Testis (tissue), 3 donors: ENCODE measurements around the gene ZNF774. TPM values are rescaled to one million over a fixed set of nuclear protein-coding genes. Genes with fewer than 3 reads are reported as not detected.
"Not testable (repeated sequence)": the region's sequence is repeated elsewhere in the genome, so short reads cannot be mapped to it uniquely, and the experiment has no call there.

ENCODE experiments used
- DNase-seq: peaks from one replicate; pipeline ENCODE4 v3.0.0-alpha.2; 2019
- H3K27ac ChIP-seq, 2 donors: fragments of 200-600 bp; sonication (generic); one replicate each; pipeline ENCODE4 v1.5.1; 2019
- H3K27me3 ChIP-seq: fragments of 200-600 bp; sonication (generic); one replicate; pipeline ENCODE4 v1.5.1; 2019
- H3K36me3 ChIP-seq: fragments of 200-600 bp; sonication (generic); one replicate; pipeline ENCODE4 v1.5.1; 2017; ENCODE audit warnings: low read depth; ENCODE audit errors: missing control alignments
- H3K4me1 ChIP-seq: fragments of 200-600 bp; sonication (generic); one replicate; pipeline ENCODE4 v1.5.1; 2019
- H3K4me3 ChIP-seq, 2 donors: fragments of 200-600 bp; sonication (generic); one replicate each; pipeline ENCODE4 v1.5.1; 2017 to 2019
- H3K9me3 ChIP-seq: fragments of 200-600 bp; sonication (generic); one replicate; pipeline ENCODE4 v1.5.1; 2017
- POLR2A ChIP-seq: fragments of 450-650 bp; IDR thresholded peaks from one replicate; pipeline ENCODE4 v1.6.1; 2017; ENCODE audit warnings: antibody characterized with exemption, mild to moderate bottlenecking, moderate library complexity
- WGBS, 2 donors: methylation state at CpG; one replicate each; pipeline ENCODE4 v1.1.5; 2018; 5-methylcytosine and 5-hydroxymethylcytosine counted together
- intact Hi-C: fragments of 100-400 bp; cut with DNase I; formaldehyde crosslinking; loops from one replicate; pipeline ENCODE4 v1.15.1; 2023; ENCODE audit warnings: low total_unique reads
- polyA plus RNA-seq: library from polyadenylated mRNA; stranded (reverse); fragments of 350-450 nt; fragmentation: Illumina TruSeq; extraction: RNeasy Lipid Tissue Mini Kit (QIAGEN cat#74804); gene quantifications from one replicate; pipeline ENCODE4 v1.2.3, GENCODE V29; 2014; ENCODE audit warnings: low read depth, low replicate concordance; ENCODE audit not compliant: insufficient read depth
- total RNA-seq, 2 donors: library from RNA; depleted of rRNA; stranded (reverse); fragments of >200 nt; gene quantifications; one replicate each; pipeline ENCODE4 v1.2.3, GENCODE V29; 2016
- TF ChIP-seq, protein P1 (sequence below), 3 experiments: fragments of 450-650 bp in 2 of 3; fragments of 200-600 bp in 1 of 3; sonication (generic) in 1 of 3; IDR thresholded peaks; one replicate each; pipeline ENCODE4 v1.5.1; 2016 to 2019; ENCODE audit warnings: antibody characterized with exemption in 3 of 3, mild to moderate bottlenecking in 2 of 3, moderate library complexity in 1 of 3

The ZNF774 gene
- total and polyA plus RNA-seq, 3 donors from 2014 or later, result 2.5 to 8.7 (median 5.6) TPM

- intact Hi-C loops, result no loop called here
- no peak for TF ChIP-seq POLR2A
- TF ChIP-seq, protein P1, sequence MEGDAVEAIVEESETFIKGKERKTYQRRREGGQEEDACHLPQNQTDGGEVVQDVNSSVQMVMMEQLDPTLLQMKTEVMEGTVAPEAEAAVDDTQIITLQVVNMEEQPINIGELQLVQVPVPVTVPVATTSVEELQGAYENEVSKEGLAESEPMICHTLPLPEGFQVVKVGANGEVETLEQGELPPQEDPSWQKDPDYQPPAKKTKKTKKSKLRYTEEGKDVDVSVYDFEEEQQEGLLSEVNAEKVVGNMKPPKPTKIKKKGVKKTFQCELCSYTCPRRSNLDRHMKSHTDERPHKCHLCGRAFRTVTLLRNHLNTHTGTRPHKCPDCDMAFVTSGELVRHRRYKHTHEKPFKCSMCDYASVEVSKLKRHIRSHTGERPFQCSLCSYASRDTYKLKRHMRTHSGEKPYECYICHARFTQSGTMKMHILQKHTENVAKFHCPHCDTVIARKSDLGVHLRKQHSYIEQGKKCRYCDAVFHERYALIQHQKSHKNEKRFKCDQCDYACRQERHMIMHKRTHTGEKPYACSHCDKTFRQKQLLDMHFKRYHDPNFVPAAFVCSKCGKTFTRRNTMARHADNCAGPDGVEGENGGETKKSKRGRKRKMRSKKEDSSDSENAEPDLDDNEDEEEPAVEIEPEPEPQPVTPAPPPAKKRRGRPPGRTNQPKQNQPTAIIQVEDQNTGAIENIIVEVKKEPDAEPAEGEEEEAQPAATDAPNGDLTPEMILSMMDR (IDR thresholded peaks at IDR 0.05), result no peak
- no peaks in the 10 kb centered on the region for H3K27me3 ChIP-seq
- no peaks in the 10 kb centered on the region for H3K4me1 ChIP-seq
- no peaks in the 10 kb centered on the region for H3K36me3 ChIP-seq
- no peaks in the 10 kb centered on the region for H3K9me3 ChIP-seq
- no peak overlapping the region for H3K27ac ChIP-seq
- WGBS, 2 donors, result 78 to 84% methylated on average over 6 of the region's 6 CpGs
- H3K4me3 ChIP-seq, result no peak overlapping the region
- no peak for DNase-seq
These were observed 11.7 kb upstream of the ZNF774 start for GRCh38 chr15:90340345-90340744.

DNA sequence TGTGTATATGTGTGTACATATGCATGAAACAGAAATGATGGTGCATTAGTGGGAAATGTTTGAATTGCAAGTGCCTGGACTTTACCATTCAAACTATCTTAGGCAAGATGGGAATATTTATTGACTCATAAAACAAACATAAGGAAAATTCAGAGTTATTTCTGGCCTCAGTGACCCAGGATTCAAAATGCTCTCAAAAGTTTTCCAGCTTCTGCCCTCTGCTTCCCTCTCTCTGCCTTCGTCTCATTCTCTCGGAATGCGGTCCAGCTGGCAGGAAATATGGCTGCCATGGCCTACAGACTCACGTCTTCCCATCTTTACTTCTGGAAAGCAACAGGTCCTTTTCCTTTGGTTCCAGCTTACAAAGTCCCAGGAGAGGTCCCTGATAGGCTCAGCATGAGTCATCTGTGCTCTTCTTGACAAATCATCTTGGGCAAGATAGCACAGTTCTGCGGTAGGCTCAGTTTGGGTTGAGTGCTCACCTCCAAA lies 8.7 kb upstream of the ZNF774 start:
- intact Hi-C loops, result no loop called here
- 77 to 84% methylated on average over 5 of the region's 5 CpGs for WGBS, 2 donors
- H3K4me3 ChIP-seq, result no peak overlapping the region
- no peak overlapping the region for H3K27ac ChIP-seq
- TF ChIP-seq POLR2A, result no peak
- TF ChIP-seq, protein P1 (IDR thresholded peaks at IDR 0.05), result no peak
- H3K36me3 ChIP-seq, result no peaks in the 10 kb centered on the region
- no peak for DNase-seq
- H3K9me3 ChIP-seq, result no peaks in the 10 kb centered on the region
- no peaks in the 10 kb centered on the region for H3K4me1 ChIP-seq
- no peaks in the 10 kb centered on the region for H3K27me3 ChIP-seq

DNA sequence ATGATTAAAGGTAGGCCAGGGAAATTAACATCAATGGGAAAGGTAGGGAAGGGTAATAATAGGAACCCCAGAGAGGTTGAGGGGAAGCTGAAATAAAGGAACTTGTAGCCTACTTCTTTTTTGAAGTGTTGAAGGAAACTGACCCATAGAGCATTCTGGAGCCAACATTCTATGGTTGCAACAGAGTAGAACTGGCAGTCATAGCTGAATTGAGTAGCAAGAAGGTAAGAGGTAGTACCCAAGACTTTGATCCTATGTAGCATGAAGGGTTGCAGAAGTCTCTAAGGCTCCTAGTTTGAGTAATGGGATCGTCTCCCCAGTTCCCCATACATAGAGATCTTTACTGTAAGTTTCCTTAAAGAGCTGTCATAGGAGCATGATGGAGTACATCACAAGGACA lies 7.4 kb upstream of the ZNF774 start:
- intact Hi-C loops, result no loop called here
- 90 to 95% methylated on average over 1 of the region's 1 CpG for whole genome bisulfite sequencing, 2 donors
- TF ChIP-seq POLR2A, result no peak
- TF ChIP-seq, protein P1 (IDR thresholded peaks at IDR 0.05), result no peak

DNA sequence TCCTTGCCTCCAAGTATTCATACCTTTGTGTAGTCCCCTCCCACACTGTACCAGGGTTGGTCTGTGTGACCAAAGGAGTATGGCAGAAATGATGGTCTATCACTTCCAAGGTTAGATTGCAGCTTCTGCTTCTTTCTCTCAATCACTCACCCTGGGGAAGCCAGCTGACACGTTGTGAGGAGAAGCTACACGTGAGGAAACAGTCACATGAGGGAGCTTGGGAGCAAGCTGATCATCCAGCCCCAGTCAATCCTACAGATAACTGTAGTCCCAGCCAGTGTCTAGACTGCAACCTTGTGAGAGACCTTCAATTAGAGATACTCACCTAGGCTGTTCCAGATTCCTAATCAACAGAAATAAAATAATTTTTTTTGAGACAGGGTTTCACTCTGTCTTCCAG lies 6.2 kb upstream of the ZNF774 start:
- H3K27ac ChIP-seq, result no peak overlapping the region
- intact Hi-C loops, result no loop called here
- WGBS, 2 donors, result 63 to 64% methylated on average over 2 of the region's 2 CpGs

More for the DNA sequence above, 7.4 kb upstream of the ZNF774 start:
- no peaks in the 10 kb centered on the region for H3K9me3 ChIP-seq
- H3K27ac ChIP-seq, result no peak overlapping the region
- H3K4me3 ChIP-seq, result no peak overlapping the region
- no peaks in the 10 kb centered on the region for H3K27me3 ChIP-seq
- DNase-seq, result no peak
- H3K4me1 ChIP-seq, result no peaks in the 10 kb centered on the region
- H3K36me3 ChIP-seq, result no peaks in the 10 kb centered on the region

GRCh38 chr15:90347431-90348065 lies 4.5 kb upstream of the ZNF774 start:
- H3K36me3 ChIP-seq, H3K9me3 ChIP-seq, H3K27me3 ChIP-seq, H3K4me1 ChIP-seq, intact Hi-C loops, DNase-seq, H3K4me3 ChIP-seq, H3K27ac ChIP-seq: not testable (repeated sequence)
- 89 to 100% methylated on average over 1 of the region's 1 CpG for WGBS, 2 donors

More for the DNA sequence above, 6.2 kb upstream of the ZNF774 start:
- DNase-seq, result no peak
- TF ChIP-seq POLR2A, result no peak
- TF ChIP-seq, protein P1 (IDR thresholded peaks at IDR 0.05), result no peak
- Histone ChIP-seq H3K36me3 (no peaks in the 10 kb centered on the region), H3K27me3 (no peaks in the 10 kb centered on the region), H3K4me1 (no peaks in the 10 kb centered on the region), H3K9me3 (no peaks in the 10 kb centered on the region), H3K4me3 (no peak overlapping the region)
